Posterior vena cava (tissue), 2 donors: ENCODE data around the gene ZNF618. TPM values are rescaled to one million over a fixed set of nuclear protein-coding genes. Genes with fewer than 3 reads are reported as not detected.

Experiments
- DNase-seq: peaks from one replicate; pipeline ENCODE4 v3.0.0-alpha.2; 2020; ENCODE audit warnings: low spot score
- intact Hi-C, 2 donors: fragments of 100-400 bp; cut with DNase I; formaldehyde crosslinking; loops; one replicate each; pipeline versions ENCODE4 v1.14.1 to v1.14.2; 2022 to 2023
- long read RNA-seq, 2 donors: library from polyadenylated mRNA; unstranded; transcript quantifications; one replicate each; pipeline ENCODE4 v2.0.0, GENCODE V29; 2020 to 2021
- total RNA-seq, 2 donors: library from RNA; stranded (reverse); fragmentation: NEBNext Ultra II Directional; extraction: Animal tissue kit (Norgen Biotek cat#: 25700); gene quantifications; one replicate each; pipeline ENCODE4 v1.2.1, GENCODE V29; 2021
- donor health status: DM: yes; HTN: yes; CAD: no.
- donor health status: DM: yes; HTN: yes; CAD: no.

The ZNF618 gene
- 1 to 10 TPM; 7.2 to 9.2 TPM for total RNA-seq
- long read RNA-seq, donor 1, partial matches to known transcripts: 0 of 7 reads
- long read RNA-seq, donor 1, other reads (novel, unspliced or antisense): 7 of 7 reads
- long read RNA-seq, donor 2, full-length matches to known transcripts: 3 of 15 reads
- long read RNA-seq, donor 2, partial matches to known transcripts: 1 of 15 reads
- long read RNA-seq, donor 2, other reads (novel, unspliced or antisense): 11 of 15 reads

GRCh38 chr9:113876151-113876992 lies at the start of gene ZNF618:
Gene ZNF618, plus strand, starts transcription at chr9:113876309. Its CDS starts 72 bp downstream, at chr9:113876381.
- no peak for DNase-seq
- intact Hi-C loops: no loop called here

DNA sequence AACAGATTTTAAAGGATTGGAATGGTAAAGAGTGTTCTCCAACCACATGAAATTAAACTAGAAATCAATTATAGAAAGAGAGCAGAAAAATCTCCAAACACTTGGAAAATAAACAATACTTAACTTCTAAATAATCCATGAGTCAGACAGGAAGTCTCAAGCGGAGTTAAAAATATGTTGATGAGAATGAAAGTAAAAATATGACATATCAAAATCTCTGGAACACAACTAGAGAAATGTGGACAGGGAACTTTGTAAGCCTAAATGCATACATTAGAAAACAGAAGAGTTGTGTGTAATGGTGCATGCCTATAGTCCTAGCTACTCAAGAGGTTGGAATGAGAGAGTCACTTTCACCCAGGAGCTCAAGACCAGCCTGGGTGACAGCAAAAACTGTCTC lies 47.9 kb upstream of the ZNF618 start:
- DNase-seq: no peak
- intact Hi-C loops: no loop called here

- intact Hi-C loops: no loop called here
- DNase-seq: no peak
Observed at GRCh38 chr9:113837334-113837733, 38.8 kb upstream of the ZNF618 start.

GRCh38 chr9:113842086-113842485 lies 34.0 kb upstream of the ZNF618 start:
- intact Hi-C loops: no loop called here
- no peak for DNase-seq

GRCh38 chr9:113844466-113844865 lies 31.6 kb upstream of the ZNF618 start:
- intact Hi-C loops: no loop called here
- no peak for DNase-seq

DNA sequence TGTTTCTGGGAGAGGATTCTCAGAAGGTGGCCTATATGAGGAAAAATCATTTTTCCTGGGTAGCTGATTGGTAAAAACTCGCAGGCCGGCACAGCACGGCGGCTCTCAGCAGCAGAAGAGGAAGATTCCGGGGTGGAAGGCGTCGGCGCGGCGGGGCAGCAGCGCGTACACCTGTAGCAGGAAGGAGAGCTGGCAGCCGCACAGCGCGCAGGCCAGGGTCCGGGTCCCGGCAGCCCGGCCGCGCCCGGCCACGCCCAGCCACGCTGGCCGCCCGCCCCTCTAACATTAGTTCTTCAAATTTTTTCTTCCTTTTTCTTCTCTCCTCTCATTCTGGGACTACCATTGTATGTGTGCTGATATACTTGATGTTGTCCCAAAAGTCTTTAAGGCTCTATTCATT lies 24.8 kb upstream of the ZNF618 start:
- intact Hi-C loops: no loop called here
- DNase-seq: no peak

DNA sequence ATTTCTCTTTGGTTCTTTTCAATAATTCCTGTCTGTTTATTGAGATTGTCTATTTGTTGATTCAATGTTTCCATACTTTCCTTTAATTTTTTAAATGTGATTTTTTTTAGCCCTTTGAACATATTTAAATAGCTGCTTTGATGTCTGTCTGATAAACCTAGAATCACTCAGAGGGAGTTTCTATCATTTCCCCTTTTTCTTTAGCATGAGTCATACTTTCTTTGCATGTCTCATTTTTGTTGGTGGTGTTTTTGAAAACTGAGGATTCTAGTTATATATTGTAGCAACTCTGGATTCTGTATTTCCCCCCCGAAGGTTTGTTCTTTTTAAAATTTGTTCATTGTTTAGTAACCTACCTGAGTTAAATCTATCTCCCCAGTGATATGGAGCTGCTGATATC lies 24.2 kb upstream of the ZNF618 start:
- intact Hi-C loops: no loop called here

GRCh38 chr9:113853333-113853732 lies 22.8 kb upstream of the ZNF618 start:
- intact Hi-C loops: no loop called here
- DNase-seq: no peak

More for the DNA sequence above, 24.2 kb upstream of the ZNF618 start:
- no peak for DNase-seq

DNA sequence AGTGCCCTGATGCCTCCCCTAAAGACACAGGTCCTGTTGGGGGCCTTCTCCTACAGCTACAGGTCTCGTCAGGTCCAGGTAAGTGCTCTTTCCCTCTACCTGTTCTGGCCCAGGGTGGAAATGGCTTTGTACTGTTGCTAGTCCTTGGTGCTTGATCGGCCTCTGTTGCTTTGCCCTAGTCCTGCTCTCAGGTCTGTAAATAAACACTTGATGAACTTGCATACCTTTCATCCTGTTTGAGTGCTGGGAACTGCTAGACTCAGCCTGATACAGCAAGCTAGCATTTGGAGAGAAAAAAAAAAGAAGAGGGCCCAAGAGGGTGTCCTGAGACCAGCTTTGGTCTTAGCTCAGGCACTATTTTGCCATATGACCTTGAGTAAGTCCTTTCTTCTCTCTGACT lies 21.8 kb upstream of the ZNF618 start:
- DNase-seq: no peak
- intact Hi-C loops: no loop called here

DNA sequence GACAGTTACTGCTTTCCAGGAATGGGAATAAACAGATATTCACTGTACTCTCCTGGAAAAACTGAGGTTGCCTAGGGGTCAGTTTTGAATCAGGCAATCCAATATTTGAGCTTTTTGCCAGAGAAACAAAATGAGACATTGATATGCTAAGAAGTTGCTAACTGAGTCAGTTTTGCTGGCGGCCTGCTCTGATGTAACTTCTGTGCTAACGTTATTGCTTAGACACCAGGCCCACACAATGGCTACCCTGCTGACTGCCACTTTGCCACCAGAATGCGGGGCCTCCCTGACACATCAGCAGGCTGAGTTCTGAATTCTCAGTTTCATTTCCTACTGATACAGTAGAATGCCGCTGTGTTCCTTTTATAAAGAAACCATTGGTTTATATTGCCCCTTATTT lies 18.2 kb upstream of the ZNF618 start:
- DNase-seq: no peak

DNA sequence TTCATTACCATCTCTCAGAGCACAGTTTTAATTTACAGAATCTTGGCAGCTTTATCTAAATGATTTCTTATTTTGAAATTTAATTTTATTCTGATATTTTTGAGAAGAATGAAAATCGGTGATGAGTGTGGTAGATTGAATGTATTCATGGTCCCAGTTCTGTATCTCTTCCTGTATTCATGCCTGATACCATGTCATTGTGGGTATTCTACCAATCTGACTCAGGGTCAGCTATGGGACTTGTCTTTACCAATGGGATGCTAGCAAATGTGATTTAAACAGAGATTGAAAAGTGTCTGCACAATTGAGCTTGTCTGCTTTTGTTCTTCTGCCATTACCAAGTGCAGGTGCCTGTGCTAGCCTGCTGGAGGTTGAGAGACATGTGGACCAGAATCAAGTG lies 17.8 kb upstream of the ZNF618 start:
- intact Hi-C loops: no loop called here
- no peak for DNase-seq

More for the DNA sequence above, 18.2 kb upstream of the ZNF618 start:
- intact Hi-C loops: no loop called here

- DNase-seq: no peak
- intact Hi-C loops: no loop called here
Observed at GRCh38 chr9:113863345-113863744, 12.8 kb upstream of the ZNF618 start.

- no peak for DNase-seq
Observed at GRCh38 chr9:113868501-113868900, 7.6 kb upstream of the ZNF618 start.

DNA sequence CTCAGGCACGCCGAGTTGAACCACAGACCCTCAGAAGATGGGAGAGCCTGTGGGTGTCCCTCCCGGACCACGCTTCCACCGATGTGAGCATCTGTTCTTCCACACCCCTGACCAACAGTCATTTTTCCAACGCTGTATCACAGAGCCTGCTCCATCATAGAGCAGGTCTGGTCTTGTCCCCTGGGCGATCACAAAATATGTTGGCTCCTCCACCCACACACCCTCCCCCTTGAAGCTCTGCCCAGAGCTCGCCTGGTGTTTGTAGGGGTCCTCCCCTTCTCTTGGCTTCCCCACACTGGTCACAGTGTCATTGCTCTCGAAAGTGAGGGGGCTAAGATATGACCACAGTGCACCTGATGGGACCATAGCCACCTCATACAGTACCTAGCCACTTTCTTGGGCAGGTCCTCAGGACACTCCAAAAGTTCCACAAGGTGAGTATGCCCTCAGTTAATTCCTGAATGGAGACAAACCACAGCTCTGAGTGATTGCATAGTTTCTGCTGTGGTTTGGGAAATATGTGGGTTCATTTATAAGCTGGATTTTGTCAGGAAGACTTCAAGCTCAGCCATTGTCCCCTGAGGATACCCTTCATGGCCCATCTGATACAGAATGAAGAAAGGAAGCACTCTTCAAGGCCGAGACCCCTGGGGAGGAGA lies 3.5 kb upstream of the ZNF618 start:
- intact Hi-C loops: no loop called here
- DNase-seq: no peak

More at GRCh38 chr9:113868501-113868900, 7.6 kb upstream of the ZNF618 start:
- intact Hi-C loops: no loop called here

DNA sequence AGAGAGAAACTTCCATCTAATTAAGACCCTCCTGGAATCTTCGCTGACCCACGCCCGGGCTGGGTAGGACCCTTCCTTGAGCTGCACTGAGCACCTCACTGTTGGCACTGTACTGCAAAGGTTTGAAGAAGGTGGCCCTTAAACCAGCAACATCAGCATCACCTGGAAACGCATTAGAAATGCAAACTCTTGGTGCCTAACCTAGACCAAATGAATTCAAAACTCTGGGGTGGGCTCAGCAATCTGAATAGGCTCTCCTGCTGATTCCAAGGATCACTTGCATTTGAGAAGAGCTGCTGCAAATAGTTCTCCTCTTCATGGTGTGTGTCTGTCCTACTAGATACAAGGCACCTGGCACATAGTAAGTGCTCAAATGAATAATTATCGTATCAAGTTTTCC lies 2.7 kb upstream of the ZNF618 start:
- intact Hi-C loops: no loop called here

GRCh38 chr9:113873926-113874325 lies 2.2 kb upstream of the ZNF618 start:
- no peak for DNase-seq
- intact Hi-C loops: no loop called here

More for the DNA sequence above, 2.7 kb upstream of the ZNF618 start:
- DNase-seq: no peak

- intact Hi-C loops: no loop called here
- DNase-seq: no peak
Observed at GRCh38 chr9:113875459-113876150, 504 bp upstream of the ZNF618 start.

- intact Hi-C loops: no loop called here
- DNase-seq: no peak
Observed at GRCh38 chr9:113876993-113877368, 872 bp downstream of the ZNF618 start.

- intact Hi-C loops: no loop called here
- DNase-seq: no peak
Observed at GRCh38 chr9:113879318-113879717, 3.2 kb downstream of the ZNF618 start.

DNA sequence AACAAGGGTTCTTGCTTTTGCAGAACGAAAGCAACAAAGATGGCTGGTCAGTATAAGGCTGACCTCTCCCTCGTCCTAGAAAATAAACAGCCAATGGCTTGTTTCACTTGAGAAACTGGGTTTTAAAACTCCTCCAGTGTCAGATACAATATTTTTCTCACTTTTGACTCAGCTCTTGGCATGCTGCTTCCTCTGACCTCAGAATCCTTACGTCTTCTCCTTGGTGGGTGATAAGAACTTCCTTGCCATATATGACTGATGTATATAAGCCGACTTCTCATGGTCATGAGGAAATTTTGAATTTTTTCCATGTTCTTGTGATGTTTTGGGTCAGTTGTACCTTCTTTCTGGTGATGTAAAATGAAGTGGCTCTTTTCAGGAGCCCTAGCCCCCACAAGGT lies 3.8 kb downstream of the ZNF618 start:
- DNase-seq: no peak
- intact Hi-C loops: loop anchor here in 1 of 2 donors (10.0 kb wide), 1 partner anchor 115 kb away; no protein-coding TSS in a partner anchor
